Stimulated activated CD8-positive, alpha-beta memory T cell treated with anti-CD3 and anti-CD28 coated beads, Interleukin-7, amount 100 ng/mL, for 4 hours (primary cell): ENCODE measurements around the gene CGB8.
"Not testable (repeated sequence)": the region's sequence is repeated elsewhere in the genome, so short reads cannot be mapped to it uniquely, and the experiment has no call there.

Experiments
- DNase-seq, 2 donors: peaks; one replicate each; pipeline ENCODE4 v3.0.0-alpha.2; 2020; ENCODE audit warnings: low read depth in 2 of 2

Gene CGB8

DNA sequence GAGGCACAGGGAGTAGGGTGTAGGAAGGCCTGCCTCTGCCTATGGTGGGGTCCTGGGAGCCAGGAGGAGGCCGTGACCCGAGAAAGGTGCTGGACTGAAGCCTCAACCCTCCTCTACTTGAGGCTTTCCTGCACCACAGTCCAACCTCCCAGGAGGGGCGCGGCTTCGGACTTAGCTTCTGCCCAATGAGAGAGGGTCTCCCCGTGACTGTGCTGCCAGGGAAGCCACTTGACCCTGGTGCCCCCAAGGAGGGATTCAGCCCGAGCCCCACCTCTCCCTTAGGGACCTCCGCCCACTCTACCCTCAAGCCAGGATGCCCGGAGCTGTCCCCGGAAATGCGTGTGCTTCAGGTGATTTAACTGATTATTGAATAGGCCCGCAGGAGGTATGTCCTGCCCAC lies at the start of gene CGB8:
TSS of gene CGB8 (minus strand) at position 101 of the 400 bp plus-strand sequence. CDS start 372 bp downstream, outside the sequence.
- not testable (repeated sequence) for DNase-seq

DNA sequence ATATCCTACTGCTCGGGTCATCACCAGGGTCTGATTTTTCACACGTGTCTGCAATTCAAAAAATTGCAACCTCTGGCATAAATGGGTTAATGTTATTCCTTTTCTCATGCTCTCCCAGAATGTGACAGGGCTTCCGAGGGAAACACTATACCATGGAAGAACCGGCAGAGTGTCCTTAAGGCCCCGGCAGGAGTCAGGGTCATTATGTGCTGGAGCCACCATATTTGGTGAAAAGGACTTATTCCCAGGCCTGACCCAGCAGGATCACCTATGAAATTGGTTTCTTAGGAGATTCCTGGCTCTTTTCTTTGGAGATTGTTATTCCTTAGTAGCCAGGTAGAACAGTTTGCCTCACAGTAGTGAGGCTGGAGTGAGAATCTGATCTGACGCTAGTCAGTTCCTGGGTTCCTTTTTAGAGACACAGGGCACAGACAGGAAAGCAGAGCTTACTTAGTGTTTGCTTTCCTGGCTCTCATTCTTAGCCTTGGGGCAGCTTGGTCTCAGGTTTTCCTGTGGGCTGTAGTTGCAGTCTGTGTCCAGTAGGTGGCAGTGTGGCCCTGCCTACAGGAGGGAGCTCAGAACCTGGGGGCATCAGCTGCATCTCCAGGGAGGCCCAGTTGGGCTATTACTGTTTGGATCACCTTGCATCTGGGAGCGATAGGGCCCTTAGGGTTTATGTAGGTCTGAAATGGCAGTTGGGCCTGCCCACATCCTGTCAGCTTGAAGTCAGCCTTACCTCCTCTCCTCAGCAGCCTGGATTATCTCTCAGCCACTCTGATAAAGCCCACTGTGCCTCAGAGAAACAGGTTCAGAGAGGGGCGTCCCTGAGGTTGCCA lies 48.8 kb upstream of the CGB8 start:
- peak; percentile 50 to 62 for DNase-seq

DNA sequence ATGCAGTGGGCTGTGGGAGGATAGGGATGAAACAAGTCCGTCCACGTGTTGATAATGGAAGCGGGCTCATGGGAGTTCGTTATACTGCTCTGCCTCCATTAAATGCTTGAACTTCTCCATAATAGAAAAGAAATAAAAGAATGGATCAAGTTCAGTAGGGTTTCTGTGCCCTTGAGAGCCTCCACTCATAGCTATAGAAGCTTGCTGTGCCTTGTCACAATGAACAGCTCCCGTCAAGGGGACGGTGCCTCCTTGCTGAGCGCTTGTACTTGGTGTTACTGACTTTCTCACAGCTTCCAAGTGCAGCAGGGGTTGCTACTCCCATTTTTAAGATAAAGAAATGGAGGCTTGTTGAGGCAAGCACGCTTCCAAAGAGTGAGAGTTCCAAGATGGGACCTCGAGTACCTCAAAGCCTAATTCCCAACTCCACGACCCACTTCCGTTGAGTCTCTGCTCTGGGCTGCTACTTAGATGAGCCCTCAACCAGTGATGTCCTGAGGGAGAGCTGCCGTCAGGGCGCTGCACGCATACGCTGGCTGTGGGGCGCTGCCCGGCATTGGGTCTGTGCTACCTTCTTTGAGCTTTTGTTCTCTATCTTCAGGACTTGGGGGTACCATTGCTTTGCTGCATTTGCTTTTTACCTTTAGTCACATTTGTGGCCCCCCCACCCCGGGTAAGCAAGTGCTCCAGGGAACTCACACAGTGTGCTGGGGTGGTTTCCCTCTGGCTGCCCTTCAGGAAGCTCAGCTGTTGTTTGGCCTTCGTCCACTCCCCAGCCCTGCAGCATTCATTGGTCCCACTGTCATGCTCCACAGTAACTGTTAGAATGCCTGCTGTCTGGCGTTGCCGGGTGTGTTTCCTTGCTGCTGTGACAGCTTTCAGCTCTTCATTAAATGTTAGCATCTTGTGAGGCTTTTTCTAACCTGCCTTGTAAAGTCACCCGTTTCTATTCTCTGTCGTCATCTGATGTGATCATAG lies 45.9 kb upstream of the CGB8 start:
- DNase-seq, result no peak

DNA sequence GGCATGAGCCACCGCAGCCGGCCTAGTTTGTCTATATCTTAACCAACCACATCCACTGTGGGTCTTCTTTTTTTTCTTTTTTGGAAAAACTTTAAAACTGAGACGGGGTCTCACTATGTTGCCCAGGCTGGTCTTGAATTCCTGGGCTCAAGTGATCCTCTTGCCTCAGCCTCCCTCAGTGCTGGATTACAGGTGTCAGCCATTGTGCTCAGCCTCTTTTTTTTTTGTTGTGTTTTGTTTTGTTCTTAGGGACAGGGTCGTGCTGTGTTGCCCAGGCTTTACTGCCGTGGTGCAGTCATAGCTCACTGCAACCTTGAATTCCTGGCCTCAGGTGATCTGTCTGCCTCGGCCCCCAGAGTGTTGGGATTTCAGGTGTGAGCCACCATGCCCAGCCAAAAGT lies 43.8 kb upstream of the CGB8 start:
- no peak for DNase-seq

DNA sequence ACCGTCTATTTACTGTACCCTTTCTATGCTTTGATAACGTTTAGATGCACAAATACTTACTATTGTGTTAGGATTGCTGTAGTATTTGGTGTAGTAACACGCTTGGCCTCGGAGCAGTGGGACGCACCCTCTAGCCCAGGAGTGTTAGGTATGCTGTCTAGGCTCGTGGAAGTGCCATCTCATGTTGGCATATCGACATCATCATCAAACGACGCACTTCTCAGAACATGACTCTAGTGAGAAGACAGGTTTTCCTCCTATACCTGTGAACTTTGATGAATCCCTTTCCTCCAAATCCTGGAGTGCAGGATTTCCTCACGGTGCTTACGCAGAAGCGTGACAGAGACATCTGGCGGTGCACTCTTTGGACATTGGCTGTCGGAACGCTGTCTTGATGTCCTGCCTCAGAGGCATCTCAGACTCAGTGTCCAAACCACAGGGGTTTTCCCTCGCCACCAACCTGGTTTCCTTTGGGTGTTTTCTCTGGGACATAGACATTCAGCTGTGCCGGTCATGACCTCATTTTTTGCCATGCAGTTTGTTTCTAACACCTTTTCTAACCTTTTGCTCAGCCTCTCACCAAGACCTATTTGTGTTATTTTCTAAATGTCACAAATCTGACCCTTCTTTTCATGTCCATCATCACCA lies 42.6 kb upstream of the CGB8 start:
- no peak for DNase-seq

DNA sequence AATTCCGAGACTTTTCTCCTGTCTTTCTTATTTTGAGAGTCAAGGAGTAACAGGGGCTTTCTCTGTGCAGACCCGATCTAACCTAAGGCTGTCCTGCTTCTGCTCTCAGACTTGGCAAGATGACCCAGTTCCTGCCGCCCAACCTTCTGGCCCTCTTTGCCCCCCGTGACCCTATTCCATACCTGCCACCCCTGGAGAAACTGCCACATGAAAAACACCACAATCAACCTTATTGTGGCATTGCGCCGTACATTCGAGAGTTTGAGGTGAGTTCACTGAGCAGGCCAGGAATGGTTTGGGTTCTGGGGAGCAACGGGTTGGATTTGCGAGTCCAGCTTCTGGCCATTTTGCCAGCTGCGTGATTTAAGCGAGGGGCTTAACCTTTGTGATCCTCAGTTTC lies 37.4 kb upstream of the CGB8 start:
- no peak for DNase-seq

DNA sequence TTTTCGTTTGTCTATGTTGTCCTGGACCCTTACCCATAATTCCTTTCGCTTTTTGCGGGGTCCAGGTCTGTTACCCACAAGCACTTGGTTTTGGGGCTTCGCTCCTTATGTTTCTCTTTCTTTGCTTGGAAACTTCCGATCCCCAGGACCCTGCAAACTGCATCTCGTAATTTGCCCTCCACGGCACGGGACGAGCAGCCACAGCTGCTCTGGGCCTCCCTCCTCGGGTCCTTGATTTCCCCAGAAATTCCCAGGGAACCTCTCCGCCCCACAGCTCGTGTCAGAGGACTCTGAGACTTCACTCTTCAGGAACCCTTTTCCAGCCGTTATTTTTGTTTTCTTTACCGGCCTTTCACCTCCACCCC lies 36.9 kb upstream of the CGB8 start:
- DNase-seq, result no peak

DNA sequence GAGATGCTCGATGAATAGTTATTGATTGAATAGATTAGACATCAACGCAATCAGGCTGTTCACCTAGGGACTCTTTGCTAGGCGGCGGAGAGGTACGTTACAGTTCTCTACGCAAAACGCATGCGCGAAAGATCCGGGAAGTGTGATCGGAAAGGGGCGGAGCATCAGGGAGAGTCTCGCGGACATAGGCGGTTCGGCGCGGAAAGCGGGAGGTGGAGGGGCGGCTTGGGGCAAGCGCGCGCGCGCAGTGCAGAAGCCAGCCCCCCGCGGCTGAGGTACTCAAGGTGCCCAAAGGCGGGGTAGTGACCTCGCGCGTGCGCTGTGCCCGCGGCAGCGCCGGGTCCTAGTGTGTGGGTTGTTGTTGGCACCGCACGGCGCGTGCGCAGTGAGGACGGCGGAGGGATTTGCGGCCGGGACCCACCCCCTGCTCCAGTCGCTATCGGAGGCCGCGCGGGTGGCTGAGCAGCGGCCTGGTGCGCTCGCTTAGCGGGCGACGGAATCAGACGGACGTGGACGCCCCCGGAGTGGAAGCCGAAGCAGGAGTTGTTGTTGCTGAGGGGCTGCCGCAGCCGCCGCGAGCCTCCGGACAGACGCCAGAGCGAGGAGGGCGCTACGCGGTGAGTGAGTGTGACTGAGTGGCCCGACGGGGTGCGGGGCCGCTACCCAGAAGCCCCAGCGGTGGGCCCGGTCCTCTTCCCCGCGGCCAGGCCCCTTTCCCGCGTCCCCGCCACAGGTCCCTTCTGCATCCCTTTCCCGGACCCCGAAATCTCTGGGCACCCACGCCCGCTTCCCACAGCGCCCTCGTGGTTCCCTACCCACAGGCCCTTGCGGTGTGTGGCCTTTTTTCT lies 36.3 kb upstream of the CGB8 start, which contains the start of gene SNRNP70:
TSS of gene SNRNP70 (plus strand) at position 432 of the 848 bp plus-strand sequence. CDS start 964 bp downstream, outside the sequence.
- DNase-seq, result peak; percentile 98 to 100

DNA sequence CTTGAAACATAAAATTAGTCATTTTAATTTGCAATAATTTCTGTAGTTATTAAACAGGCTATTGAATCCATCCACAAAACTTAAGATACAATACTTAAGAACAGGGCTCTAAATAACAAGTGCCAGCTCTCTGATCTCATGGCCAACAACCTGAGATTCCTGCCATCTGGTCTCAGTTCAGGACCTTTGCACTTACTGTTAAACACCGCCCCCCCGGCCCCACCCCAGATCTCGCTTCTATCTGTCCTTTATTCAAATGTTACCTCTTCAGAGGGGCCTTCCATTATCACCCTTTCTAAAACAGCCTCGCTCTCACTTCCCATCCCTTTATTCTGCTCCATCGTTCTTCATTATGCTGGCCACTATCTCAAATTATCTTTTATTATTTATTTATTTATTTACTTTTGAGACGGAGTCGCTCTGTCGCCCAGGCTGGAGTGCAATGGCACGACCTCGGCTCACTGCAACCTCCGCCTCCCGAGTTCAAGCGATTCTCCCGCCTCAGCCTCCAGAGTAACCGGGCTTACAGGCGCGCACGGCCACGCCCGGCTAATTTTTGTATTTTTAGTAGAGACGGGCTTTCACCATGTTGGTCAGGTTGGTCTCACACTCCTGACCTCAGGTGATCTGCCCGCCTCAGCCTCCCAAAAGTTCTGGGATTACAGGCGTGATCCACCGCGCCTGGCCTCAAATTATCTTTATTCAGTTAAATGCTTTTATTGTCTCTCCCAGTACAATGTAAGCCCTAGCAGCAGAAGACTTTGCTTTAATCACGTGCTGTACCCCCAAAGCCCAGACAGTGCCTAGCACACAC lies 35.5 kb upstream of the CGB8 start:
- no peak for DNase-seq

DNA sequence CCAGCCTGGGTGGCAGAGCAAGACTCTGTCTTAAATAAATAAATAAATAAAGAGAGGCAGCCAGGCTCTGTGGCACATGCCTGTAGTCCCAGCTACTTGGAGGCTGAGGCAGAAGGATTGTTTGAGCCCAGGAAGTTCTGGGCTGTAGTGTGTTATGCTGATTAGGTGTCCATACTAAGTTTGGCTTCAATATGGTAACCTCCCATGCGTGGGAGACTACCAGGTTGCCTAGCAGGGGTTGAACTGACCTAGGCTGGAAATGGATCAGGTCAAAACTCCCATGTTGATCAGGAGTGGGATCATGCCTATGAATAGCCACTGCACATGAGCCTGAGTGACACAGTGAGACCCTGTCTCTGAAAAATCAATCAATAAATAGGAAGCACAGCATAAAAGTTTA lies 32.4 kb upstream of the CGB8 start:
- no peak for DNase-seq

DNA sequence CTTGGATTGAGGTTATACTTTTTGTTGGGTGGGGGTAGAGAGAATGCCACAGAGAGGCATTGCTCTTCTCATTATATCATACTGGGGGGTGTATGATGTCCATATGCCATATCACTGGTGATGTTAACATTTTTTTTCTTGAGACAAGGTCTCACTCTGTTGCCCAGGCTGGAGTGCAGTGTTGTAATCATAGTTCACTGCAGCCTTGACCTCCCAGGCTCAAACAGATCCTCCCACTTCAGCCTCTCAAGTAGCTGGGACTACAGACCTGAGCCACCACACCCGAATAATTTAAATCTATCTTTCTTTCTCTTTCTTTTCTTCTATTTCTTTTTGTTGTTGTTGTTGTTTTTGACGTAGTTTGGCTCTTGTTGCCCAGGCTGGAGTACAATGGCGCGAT lies 31.5 kb upstream of the CGB8 start:
- DNase-seq, result no peak

DNA sequence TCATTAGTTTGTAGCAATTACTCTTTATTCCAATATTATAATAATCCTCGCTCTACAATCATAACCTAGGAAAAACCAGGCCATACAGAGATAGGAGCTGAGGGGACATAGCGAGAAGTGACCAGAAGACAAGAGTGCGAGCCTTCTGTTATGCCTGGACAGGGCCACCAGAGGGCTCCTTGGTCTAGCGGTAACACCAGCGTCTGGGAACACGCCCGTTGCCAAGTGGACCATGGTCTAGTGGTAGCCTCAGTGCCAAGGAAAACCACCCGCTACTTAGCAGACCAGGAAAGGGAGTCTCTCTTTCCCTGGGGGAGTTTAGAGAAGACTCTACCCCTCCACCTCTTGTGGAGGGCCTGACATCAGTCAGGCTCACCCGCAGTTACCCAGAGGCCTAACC lies 26.0 kb upstream of the CGB8 start:
- not testable (repeated sequence) for DNase-seq

DNA sequence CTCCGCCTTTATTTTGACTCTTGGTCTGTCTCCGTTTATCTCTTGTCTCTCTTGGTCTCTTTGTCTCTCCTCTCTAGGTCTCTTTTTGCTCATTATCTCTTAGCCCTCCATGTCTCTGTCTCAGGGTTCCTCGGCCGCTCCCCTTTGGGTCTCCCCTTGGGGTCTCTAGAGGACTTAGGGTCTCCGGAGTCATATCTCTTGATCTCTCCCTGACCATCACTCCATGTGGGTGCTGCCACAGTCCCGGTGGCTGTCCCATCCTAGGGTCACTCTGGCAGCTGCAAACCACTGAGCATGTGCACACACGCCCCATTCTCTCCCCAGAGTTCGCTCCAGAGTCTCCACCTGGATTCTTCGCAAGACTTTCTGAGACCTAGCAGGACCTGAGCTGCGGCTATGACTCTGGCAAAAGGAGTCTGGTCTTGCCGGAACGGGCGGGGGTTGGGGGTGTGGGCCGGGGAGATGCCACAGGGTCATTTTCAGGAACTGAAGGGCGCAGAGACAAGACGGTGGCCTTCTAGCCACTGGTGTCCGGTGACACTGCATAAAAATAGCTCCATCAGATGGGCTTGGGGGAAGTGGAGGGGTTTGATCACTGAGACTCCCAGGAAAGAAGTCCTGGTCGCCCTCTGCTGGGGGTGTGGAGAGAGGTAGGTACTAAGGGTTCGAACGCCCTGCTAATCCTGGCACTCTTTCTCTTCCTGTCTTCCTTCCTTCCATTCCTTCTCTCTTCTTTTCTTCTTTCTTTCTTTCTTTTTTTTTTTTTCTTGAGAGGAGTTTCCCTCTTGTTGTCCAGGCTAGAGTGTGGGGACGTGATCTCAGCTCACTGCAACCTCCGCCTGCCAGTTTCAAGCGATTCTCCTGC lies 24.8 kb upstream of the CGB8 start:
- no peak for DNase-seq

DNA sequence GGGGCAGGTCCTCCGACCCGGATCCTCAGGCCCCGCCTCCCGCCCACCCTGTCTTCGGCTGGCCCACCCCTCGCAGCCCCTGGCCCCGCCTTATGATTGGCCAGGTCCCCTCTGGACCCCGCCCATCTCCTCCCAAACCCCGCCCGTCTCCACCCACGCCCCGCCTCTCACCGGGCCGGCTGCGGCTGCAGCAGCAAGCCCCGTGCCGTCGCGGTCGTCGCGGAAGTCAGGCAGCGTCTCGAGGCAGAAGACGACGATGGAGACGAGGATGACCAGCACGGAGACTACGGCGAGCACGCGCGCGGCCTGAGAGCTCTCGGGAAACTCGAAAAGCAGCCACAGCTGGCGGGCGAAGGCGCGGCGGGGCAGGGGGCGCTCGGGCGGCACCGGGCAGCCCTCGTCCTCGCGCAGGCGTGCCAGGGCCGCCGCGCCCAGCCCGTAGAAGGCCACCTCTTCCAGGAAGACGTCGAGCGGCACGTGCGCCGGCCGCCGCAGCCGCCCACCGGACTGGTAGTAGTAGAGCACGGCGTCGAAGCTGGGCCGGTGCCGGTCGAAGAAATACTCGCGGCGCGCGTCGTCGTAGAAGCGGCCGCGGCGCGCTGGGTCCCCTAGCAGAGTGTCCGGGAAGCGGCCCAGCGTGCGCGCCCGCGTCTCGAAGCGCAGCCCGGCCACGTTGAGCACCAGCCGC lies 23.1 kb upstream of the CGB8 start:
- DNase-seq, result peak in 1 of 2 donors; percentile 20

DNA sequence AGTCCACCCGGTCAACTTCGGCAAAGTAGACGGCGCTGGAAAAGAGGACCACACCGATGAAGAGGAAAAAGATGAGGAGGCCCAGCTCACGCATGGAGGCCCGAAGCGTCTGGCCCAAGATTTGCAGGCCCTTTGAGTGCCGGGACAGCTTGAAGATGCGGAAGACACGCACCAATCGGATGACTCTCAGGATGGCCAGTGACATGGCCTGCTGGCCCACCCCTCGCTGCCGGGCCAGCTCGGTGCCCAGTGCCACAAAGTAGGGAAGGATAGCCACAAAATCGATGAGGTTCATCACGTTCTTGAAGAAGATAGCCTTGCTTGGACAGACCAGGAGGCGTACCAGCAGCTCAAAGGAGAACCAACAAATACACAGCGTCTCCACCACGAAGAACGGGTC lies 21.5 kb upstream of the CGB8 start:
- no peak for DNase-seq

DNA sequence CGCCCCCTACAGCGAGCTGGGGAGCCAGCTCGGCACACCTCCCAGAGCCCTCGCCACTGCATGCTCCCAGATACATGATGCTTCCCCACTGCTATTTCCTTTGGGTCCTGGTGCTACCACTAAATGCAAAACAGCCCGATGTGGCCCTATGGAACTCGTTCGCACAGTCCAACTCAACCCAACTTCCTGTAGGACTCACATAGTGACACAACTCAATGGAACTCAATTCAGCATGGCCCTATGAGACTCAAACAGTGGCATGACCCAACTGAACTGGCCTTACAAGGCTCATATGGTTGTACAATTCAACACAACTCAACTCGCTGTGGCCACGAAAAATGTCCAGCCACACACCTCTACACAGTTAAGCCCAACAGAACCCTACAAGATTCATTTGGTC lies 20.1 kb upstream of the CGB8 start:
- DNase-seq, result no peak

DNA sequence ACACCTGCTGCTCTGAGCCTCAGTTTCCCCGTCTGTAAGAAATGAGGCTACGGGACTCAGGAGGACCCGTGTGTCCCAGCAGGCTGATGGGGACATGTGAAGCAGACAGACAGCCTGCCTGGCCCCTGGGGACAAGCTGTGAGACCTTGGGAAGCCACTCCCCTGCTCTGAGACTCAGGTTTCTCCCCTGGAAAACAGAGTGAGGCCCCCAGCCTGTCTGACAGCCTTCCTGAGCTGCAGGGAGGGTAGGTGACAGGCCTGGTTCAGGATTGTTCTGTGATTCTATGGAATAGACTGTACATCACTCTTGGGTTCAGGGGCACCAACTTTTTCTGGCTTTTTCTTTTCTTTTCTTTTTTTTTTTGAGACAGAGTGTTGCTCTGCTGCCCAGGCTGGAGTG lies 18.6 kb upstream of the CGB8 start:
- no peak for DNase-seq

DNA sequence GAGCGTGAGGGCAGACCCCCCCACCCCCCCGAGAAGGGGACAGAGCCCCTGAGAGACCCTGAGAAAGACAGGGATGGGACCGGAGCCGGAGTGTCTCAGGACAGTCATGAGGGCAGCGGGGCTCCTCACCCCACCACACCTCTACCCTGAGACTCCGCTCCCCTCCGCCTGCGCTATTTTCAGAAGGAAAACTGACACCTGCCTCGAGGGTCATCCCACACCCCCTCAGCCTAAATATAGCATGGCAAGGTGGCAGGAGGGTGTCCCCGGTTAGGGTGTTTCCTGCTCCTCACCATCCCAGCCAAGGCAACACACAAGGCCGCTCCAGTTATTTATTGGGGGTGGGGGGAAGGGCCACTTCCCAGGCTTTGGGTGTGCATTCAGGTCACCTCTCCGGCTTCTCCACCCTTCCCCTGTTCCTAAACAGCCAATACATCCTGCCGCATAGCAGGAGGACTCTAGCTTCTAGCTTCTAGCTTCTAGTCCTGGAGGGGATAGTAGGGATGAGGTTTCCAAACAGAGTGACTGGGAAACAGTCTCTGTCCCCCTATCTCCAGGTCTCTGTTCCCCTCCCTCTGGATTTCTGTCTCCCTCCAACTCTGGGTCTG lies 17.1 kb upstream of the CGB8 start:
- DNase-seq, result no peak
